Smooth muscle cell of the brain vasculature (primary cell): Measurements from ENCODE around the gene ODAM.
"Not testable (repeated sequence)": the region's sequence is repeated elsewhere in the genome, so short reads cannot be mapped to it uniquely, and the experiment has no call there.

ENCODE experiments used
- DNase-seq: peaks from one replicate; pipeline ENCODE4 v3.0.0-alpha.2; 2012; ENCODE audit warnings: low read depth, low spot score

ODAM gene, protein sequence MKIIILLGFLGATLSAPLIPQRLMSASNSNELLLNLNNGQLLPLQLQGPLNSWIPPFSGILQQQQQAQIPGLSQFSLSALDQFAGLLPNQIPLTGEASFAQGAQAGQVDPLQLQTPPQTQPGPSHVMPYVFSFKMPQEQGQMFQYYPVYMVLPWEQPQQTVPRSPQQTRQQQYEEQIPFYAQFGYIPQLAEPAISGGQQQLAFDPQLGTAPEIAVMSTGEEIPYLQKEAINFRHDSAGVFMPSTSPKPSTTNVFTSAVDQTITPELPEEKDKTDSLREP

DNA sequence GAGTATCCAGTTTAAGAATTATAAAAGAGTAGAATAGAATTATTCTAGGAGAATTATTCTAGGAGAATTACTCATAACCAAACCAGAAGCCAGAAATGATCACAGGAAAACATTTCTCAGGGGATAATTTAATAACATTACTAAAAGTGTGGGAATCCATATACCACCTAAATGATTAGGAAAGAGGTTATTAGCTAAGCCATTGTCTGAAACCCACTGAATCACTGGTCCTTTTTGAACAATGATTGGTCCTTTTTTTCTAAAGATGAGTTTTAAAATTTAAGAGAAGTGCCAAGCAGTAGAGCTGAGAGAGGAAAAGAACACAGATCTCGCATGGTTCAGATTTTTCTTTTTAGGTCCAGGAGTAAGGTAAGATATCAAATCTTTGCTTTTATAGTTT, at the start of gene ODAM:
Gene ODAM, plus strand, starts transcription at position 301 of the 400 bp plus-strand sequence. CDS start 819 bp downstream, outside the sequence.
- no peak for DNase-seq

DNA sequence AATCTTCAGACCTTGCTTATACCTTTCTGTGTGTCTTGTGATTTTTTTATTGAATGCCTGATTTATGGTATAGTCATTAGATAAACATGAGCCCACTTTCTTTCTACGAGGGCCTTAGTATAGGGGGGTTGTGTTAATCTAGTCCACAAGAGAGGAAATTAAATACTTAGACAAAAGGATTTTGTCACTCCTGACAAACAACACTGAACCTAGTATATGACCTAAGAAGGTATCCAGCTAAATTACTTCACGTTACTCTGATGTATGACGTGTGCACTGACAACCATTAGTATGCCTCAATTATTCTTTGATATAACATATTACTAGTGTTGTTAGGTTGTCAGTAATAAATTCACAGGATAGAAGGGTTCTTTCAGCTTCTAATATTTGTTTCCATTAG, 44.3 kb upstream of the ODAM start:
- DNase-seq: no peak

DNA sequence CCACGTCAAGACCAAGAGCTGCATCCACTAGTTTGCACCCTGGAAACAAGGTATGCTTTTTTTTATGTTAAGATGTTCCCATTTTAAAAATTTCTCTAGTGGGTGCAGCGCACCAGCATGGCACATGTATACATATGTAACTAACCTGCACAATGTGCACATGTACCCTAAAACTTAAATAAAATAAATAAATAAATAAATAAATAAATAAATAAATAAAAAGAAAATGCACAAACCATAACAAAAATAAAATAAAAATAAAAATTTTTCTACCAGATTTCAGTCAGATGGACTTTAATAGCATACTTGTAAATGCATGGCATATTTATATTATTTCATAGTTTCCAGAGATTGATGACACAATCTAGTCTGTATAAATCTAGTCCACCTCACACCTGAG, 43.4 kb upstream of the ODAM start:
- DNase-seq: no peak

DNA sequence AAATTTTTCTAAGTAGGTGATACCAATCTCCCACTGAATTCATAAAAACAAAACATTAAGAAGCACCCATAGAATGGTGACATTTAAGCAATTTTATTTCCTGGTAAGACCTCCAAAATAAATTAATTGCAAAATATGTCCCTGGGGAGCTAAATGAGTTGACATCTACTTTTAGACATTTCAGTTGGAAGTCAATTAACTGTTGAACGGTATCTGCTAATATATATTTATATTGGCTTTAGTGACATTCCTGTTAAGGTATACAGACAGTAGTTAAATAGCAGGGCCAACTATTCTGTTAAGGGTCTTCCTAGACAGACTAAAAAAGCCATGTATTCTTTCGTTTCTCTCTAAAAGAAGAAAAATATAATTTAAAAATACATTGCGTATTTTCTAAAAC, 41.6 kb upstream of the ODAM start, which contains the start of gene PRR27:
Gene PRR27, plus strand, starts transcription at position 301 of the 400 bp plus-strand sequence. CDS start 139 bp downstream, outside the sequence.
- DNase-seq: no peak

DNA sequence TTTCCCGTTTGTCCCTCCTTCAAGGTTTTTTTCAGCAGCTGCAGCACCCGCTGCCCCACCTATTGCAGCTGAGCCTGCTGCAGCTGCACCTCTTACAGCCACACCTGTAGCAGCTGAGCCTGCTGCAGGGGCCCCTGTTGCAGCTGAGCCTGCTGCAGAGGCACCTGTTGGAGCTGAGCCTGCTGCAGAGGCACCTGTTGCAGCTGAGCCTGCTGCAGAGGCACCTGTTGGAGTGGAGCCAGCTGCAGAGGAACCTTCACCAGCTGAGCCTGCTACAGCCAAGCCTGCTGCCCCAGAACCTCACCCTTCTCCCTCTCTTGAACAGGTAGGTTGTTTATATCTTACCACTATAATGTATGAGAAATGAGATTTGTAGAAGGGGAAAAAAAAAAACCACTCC, 36.9 kb upstream of the ODAM start:
- DNase-seq: no peak

DNA sequence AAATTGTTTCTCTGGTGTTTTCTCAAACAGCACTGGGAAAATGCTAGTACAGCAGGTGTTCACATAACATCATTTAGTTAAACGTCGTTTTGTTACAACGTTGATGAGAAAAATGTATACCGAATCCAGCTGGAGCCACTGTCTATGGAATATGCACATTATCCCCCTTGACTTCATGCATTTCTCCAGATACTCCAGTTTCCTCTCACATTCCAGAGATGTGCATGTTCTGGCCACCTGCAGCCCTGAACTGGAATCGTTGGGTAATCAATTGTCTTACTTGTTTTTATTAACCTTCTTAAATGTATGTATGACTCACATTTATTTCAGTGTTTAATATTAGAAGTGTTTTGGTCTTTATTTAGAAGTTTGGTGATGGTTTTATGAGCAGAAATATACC, 18.4 kb upstream of the ODAM start:
- no peak for DNase-seq

DNA sequence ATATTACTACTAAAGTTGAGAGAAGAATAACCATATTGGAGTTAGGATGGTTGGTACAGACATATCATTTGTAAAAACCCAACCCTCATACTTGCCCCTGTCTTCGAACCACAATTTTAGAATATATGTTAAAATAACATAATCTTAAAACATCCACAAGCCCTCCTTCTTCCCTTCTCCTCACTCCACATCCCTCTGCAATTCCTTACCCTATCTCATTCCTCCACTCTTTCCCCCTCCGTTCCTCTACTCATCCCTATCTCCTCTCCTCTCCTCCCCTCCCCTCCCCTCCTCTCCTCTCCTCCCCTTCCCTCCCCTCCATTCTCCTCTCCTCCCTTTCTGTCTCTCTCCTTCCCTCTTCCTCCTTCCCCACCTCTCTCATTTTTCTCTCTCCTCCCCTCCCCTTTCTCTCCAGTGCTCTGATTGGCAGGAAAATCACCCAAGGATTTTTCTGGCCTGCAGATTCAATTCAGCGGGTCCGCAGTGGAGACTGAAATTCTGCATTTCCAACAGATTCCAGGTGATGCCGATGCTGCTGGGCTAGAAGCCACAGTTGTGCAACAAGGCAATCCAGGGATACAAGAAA, 17.4 kb upstream of the ODAM start:
- no peak for DNase-seq

DNA sequence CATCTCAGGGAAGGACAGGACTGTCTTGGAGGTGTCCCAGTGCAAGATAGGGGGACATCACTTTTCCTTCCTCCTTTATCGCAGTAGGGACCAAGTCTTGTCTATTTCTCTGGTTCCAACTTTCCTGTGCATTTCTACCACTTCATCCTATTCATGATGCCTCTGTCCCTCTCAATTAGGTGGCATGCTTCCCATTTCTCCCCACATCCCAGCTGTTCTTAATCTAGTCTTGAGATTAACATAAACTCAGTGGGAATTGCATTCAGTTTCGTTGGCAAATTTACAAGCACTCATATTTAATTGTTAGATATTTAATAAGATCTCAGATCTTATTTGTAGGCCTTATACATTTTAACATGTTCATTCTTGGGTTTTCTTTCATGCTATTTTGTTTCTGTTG, 15.7 kb upstream of the ODAM start:
- DNase-seq: no peak

DNA sequence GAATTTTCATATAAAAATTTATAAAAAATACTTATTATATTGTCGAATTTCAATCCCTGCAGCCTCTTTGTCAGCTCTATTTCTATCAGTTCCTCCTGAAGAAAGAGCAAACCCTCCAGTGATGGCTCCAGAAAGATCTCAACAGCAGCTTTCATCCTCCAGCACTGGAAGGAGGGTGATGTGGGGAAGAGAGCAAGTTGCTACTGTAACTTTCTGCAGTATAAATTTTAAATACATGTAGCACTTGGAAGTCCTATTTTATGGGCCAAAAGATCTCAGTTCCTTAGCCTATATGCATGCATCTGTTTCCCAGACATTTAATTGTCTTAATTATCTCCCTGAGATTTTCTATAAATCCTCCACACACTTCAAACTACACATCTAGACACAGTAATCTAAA, 13.7 kb upstream of the ODAM start:
- no peak for DNase-seq

DNA sequence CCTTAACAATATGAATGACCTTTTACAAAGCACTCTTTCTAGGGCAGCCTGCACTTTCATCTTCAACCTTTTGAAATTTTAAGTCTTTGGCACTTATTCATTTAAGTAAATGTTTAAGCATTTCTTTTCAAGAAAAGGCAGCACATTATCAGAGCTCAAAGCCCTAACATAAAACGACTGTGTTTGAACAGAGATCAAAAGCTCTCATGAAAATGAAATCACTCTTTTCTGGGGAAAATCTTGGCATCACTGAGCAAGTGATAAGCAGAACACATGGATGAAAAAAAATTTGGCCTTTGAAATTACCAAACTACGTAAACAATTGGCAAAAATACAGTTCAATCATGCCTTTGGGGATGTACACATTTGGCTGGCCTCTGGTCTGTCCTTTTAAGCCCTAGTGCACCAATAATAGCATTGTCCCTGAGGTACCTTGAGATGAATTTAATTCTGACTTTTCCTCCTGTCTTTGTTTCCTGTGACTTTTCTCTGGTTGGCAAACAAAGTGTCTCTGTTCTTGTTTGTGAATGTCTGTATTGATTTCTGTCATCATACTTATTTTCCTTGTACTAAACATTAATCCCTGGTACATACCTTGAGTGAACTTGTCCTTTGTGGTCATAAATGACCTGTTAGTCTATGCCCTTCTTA, 12.9 kb upstream of the ODAM start:
- no peak for DNase-seq

DNA sequence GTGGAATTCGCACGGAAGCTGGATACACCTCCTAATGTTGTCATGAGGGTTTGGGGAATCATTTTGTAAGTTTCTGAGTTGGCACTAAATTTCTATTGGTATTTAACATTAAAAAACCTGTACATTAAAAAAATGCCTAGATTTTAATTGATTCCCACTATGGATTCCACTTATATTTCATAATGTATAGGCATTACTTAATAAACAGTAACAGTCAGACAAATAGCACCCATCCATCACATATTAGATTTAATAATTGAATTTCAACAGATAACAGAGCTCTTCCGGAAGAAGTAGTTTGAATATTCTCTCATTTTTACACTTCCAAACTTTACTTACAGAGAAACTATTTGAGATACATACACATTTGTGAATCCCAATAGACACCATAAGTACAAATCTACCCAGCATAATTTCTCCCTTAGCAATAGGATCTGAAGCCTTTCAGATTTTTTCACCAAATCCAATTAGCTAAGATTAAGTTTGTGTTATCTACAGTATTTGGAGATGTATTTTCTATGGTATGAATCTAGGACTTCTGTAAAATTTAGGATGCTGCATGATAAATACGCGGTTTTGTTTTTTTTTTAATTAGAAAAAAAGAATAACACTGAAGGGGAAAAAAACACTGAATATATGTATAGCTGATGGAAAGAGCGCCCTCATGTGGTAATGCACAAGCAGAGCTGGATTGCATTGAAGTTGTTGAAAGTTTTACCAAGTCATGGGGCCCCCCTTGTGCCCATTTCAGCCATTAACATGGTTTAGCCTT, 12.2 kb upstream of the ODAM start:
- DNase-seq: peak; percentile 7

DNA sequence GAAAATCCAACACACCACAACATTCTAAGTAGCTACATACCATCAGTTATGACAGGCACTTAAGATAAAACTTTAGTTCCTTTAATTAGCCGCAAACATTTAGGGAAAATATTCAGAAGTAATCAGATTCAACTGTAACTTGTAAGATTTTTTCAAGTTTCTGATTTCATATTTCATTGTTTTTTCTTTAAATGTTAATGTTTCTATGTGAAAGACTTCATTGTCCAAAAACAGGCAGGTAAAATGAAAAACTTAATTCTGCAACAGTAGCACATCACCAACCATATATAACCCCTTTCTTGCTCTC, 11.6 kb upstream of the ODAM start:
- DNase-seq: no peak

DNA sequence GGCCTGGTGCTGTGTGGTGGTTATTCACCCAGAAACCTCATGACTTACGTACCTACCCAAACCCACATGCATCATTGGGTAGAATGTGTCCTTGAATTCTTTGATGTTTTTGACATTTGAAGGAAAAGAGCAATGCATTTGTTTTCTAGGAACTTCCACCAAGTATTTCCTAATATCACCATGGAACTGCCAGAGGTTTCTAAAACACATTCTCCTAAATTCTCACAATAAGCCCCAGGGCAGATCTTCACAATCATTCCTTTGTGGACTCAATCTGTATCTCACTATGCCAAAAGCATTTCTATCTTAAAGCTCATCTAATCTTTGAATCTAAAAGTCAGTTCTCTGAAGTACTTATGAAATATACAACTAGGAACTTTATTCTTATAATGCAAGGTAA, 8.3 kb upstream of the ODAM start:
- no peak for DNase-seq

DNA sequence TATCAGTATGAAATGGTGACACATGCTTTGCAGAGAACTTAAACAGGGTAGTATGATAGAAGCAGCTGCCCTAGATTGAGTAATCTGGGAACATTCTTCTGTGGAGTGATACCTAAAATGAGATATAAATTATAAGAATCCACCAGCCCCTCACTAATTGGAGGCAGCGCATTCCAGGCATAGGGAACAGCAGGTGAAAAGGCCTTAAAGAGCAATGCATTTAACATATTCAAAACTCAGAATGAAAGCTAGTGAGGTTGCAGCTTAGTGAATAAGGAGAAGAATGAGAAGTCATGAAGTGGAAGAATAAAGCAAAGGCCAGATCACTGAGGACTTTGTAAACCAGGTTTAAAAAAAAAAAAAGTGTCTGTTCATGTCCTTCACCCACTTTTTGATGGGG, 4.9 kb upstream of the ODAM start:
- DNase-seq: no peak

DNA sequence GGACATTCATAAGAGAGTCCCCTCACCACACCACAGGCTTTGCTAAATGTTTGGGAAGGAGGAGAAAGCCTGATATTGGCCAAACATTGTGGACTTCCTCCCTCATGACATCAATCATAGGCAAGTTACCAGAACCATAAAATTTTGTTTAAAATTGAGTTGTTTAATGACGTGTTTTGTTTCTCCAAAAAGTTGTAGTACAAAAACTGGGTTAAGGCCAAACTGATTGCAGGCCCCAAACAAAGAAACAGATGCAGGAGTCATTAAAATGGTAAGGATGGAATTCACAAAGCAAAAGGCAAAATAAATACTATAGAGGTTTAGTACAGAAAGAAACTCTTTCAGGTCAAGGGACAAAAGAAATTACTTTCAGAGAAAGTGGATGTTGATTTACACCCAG, 3.9 kb upstream of the ODAM start:
- DNase-seq: no peak

DNA sequence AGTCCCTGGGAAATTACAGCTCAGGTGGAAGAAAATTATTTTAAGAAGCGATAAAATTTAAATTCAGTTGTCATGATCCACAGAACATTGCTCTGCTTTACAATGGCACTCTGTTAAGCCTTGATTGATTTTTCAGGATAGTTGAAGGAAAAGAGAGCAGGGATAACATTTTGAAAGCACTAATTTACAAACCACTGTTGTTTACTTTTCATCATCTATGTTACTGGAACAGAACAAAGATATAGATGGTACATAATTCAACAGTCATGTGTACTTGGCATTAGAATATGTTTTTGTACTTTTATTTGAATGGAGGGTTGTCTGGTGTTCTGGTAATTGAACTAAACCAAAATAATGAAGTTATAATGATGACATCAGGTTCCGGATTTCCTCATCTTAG, 2.6 kb upstream of the ODAM start:
- no peak for DNase-seq

DNA sequence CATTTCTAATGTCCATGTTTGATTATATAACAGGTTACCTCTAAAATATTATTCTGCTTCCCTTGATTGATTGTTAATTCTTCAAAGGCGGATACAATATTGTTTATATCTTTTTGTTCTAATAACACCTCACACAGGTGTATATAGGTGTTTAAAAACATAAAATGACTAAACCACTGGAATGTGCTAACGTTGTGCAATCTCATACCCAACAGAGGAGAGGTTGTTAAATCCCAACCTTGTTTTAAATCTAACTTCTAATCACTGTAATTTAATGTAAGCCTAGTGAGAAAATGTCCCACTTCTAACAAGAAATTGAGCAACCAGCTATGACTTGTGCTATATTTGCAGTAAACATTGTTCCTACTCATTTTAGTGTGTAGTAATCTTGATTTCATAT, 1.3 kb downstream of the ODAM start:
- no peak for DNase-seq

DNA sequence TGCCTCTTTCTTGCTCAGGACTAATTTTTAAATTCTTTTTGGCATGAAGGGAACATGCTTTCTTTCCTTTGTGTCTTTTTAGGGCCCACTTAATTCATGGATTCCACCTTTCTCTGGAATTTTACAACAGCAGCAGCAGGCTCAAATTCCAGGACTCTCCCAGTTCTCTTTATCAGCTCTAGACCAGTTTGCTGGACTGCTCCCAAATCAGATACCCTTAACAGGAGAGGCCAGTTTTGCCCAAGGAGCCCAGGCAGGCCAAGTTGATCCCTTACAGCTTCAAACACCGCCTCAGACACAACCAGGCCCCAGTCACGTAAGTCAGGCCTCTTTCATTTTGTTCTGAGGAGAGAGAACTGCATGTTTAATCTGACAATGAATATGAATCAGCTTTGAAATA, 2.3 kb downstream of the ODAM start:
- DNase-seq: no peak

DNA sequence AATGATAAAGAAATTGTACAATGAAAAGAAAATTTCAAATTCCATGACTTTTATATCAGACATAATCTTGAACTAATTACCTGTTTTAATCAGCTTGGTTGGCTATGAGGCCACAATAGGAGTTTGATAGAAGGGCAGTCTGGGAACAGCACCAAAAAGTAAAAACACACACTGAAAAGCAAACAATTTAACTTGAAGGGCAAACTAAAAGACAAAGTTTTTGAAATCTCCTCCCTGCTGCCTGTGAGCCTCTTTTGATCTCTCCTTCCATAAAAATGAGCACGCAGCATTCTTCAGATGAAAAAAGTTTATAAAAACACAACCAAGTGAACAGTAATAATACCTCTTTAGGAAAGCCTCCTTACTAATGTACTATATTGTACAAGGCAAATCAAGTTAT, 8.1 kb downstream of the ODAM start:
- no peak for DNase-seq

DNA sequence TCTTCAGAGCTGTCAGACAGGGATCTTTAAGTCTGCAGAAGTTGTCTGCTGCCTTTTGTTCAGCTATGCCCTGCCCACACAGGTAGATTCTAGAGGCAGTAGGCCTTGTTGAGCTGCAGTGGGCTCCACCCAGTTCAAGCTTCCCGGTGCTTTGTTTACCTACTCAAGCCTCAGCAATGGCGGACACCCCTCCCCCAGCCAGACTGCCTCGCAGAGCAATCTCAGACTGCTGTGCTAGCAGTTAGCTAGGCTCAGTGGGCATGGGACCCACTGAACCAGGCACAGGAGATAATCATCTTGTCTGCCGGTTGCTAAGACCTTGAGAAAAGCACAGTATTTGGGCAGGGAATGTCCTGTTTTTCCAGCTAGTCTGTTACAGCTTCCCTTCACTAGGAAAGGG, 17.2 kb downstream of the ODAM start:
- not testable (repeated sequence) for DNase-seq

DNA sequence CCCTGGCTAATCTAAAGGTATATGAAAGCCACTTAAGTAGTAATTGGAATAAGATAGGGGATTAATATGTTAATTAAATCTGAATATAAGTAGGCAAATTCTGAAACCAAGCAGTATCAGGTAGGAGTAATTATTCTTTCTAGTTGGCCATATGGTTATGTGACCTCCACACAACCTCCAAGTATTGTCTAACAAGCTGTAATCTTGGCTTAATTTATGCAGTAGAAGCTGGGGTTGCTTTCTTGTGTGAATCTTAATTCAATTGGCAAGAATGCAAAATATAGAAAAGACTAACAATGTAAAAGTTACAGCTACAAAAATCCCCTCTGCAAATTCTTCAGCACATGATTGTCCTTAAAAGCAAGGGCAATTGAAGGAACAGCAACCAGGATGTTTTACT, 20.6 kb downstream of the ODAM start:
- DNase-seq: not testable (repeated sequence)

DNA sequence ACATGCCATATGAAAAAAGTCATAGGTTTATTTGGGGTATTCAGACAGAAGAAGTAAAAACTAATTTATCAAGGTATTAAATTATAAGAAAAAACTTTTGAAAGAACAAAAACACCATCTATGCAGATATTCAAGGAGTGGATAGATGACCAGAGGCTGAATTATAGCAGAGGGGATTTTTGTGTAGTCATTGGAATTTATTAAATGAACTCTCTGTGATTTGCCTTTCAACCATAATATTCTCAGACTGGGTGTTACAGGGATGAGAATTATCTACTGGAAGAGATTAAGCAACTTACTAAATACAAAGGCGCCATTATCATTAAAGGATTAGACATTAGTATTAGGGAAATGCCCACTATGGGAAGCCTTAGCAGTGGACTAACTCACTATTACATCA, 21.0 kb downstream of the ODAM start:
- DNase-seq: not testable (repeated sequence)

DNA sequence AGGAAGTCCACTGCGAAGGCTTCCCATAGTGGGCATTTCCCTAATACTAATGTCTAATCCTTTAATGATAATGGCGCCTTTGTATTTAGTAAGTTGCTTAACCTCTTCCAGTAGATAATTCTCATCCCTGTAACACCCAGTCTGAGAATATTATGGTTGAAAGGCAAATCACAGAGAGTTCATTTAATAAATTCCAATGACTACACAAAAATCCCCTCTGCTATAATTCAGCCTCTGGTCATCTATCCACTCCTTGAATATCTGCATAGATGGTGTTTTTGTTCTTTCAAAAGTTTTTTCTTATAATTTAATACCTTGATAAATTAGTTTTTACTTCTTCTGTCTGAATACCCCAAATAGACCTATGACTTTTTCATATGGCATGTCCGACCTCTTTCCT, 25.9 kb downstream of the ODAM start:
- DNase-seq: not testable (repeated sequence)
